ENCODE results near the gene LCN10. TPM values are rescaled to one million over a fixed set of nuclear protein-coding genes. Genes with fewer than 3 reads are reported as not detected.

LCN10 gene
- polyA plus RNA-seq, 4 donors, result 0.18 to 2.1 (median 0.90) TPM

DNA sequence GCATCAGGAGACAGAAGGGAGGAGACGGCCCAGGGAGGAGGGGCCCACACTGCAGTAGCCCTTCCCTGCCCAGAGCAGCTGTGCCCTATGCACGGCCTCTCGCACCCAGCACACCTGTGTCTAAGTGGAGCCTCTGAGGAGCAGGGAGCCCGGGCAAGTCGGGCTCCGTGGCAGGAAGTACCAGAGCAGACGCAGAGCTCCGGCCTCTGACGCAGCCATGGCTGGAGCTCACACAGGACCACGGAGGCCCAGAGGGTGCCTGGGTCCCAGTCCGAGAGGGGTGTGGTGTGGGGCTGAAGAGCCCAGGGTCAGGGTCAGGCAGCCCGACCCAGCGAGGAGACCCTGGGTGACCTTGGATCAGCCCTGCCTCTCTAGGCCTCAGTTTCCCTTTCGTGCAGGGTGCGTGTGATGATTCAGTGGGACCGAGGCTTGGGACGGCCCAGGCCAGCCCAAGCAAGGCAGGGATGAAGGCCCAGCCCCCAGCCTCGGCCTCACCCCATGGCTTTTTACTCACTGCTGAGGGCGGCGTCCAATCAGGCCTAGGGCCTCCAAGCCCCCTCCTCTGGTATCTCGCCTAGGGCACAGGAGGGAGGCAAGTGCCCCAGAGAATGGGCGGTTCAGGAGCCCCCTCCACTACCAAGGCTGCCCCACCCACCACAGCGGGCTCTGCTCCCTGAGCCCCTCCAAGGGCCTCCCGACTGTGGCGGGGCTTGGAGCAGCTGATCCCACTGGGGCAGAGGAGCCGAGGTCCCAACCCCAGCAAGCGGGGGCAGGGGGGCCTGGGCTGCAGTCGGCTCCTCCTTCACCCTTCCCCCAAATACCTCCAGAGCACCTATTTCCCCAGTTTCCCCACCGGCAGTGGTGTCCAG, 51.2 kb downstream of the LCN10 start:
- no peak for DNase-seq (ENCODE audit: low read depth in 4 of 4, low spot score in 3 of 4)

DNA sequence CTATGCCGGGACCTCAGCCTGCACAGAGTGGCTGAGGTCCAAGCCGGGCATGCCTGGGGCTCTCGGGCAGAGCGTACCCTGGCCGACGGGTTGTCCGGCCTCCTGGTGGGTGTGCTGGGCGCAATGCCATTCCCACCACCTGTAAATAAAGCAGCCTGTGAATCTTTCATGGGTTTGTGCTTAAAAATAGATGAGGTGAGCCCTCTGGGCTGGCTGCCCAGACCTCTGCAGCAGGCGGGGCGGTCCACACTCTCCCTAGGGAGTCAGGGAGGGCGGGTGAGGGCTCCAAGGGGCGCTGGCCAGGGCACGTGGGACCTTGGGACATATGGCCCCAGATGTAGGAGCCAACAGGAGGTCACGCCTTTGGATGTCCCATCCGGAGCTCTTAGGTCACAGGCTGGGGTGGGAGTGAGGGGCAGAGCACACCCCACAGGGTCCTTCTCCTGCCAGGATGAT, 51.9 kb downstream of the LCN10 start:
- DNase-seq (ENCODE audit: low read depth in 4 of 4, low spot score in 3 of 4), result no peak

DNA sequence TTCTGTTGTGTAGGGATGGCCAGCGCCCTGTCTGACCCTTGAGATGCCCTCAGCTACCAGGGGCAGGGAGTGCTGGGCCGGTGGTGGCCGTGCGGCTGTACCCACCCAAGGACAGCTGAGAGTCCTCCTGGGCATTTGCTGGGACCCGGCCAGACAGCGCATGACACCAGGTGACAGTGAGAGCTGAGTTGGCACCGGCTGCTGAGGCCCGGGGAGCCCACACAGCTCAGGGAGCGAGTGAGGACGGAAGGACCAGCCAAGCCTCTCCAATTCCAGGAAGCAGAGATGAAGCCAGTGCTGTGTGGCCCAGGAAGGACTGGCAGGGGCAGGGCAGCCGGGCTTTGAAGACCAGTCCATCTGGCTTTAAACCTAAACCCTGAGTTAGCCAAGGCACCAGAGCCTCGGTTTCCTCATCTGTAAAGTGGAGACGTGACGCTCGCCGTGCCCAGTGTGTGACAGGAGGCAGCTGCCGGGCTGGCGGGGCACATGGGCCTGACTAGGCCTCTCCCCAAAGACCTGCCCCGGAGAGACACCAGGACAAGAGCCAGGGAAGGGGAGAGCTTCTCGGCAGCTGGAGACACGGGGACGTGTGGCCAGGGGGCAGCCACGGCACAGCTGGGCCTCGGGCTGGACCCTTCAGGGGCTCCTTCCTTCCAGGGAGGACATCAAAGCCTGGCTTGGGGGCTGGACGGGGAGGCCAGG, 52.5 kb downstream of the LCN10 start:
- no peak for DNase-seq (ENCODE audit: low read depth in 4 of 4, low spot score in 3 of 4)

DNA sequence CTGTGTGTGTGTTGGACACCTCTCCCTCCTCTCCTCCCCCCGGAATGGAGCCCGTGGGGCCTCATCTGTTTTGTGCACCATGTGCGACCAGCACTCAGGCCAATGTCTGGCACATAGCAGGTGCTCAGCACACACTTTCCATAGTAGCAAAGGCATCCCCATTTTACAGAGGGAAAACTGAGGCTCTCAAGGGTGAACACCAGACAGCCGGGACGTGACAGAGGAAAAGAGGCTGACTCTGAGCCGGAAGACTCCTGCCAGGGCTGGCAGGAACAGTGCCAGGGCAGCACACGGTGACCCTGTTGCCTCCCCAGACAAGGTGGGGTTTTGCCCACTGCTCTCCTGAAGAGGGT, 53.7 kb downstream of the LCN10 start:
- no peak for DNase-seq (ENCODE audit: low read depth in 4 of 4, low spot score in 3 of 4)

DNA sequence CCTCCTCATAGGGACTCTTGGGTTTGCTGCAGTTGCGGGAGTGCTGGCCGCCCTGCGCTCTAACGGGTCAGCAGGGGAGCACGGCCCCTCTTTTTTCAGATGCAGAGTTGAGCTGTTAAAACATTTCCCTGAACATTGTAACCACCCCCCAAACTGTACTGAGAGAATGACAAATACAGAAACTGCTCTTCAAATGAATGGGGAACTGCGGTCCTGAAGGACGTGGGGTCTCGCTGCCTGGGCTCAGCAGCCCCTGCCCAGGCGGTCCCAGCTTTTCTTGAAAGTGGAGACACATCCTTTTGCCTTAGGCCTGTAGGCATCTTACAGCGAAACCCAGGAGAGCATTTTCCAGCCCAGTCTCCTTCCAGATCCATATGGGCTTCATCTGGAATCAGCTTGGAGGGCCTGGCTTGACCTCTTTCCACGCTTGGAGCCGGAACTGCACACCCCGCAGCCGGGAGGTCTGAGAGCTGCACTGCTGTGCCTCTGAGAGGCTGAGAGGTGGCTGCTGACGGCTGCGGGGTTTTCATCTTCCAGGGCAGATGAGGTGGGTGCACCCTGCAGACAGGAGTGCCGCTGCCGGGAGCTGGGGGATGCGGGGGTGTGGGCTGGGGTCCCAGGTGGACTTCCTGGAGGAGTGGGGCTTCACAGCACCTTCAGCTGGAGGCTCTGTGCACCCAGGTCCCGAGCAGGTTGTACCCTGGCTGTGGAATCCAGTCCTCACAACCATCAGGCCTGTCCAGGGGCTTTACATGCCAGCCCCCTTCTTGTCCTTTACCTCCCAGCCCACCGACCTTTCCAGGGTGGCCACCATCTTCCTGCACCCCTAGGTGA, 54.2 kb downstream of the LCN10 start:
- DNase-seq (ENCODE audit: low read depth in 4 of 4, low spot score in 3 of 4), result no peak

Other genes starting within 250 kb of the LCN10 start
- gene NOTCH1, start 196.9 kb downstream of the LCN10 start, polyA plus RNA-seq (ENCODE audit: insufficient read length in 4 of 4), result 10 to 100 TPM; 15.8 to 39.3 (median 25.7) TPM
- gene EGFL7, start 80.0 kb downstream of the LCN10 start, polyA plus RNA-seq (ENCODE audit: insufficient read length in 4 of 4), result 10 to 100 TPM; 29.0 to 79.5 (median 44.5) TPM
- 10 to 100 TPM; 15.3 to 53.8 (median 36.4) TPM for gene AGPAT2, start 55.5 kb downstream of the LCN10 start, polyA plus RNA-seq (ENCODE audit: insufficient read length in 4 of 4)
- 10 to 100 TPM; 23.3 to 40.4 (median 27.4) TPM for gene DIPK1B, start 30.4 kb downstream of the LCN10 start, polyA plus RNA-seq (ENCODE audit: insufficient read length in 4 of 4)
- not detected for gene LCN6, start 5.6 kb upstream of the LCN10 start, polyA plus RNA-seq (ENCODE audit: insufficient read length in 4 of 4)
- under 1 TPM; 0.10 to 0.50 (median 0.20) TPM for gene LCN8, start 15.3 kb upstream of the LCN10 start, polyA plus RNA-seq (ENCODE audit: insufficient read length in 4 of 4)
- under 1 TPM in 3 of 4 donors, not detected in 1; 0.06 to 0.14 (median 0.07) TPM for gene LCN15, start 21.6 kb upstream of the LCN10 start, polyA plus RNA-seq (ENCODE audit: insufficient read length in 4 of 4)
- gene TMEM141, start 48.4 kb upstream of the LCN10 start, polyA plus RNA-seq (ENCODE audit: insufficient read length in 4 of 4), result 10 to 100 TPM; 35.6 to 86.2 (median 64.2) TPM
- gene CCDC183, start 53.4 kb upstream of the LCN10 start, polyA plus RNA-seq (ENCODE audit: insufficient read length in 4 of 4), result 1 to 10 TPM; 2.5 to 6.5 (median 4.9) TPM
- 10 to 100 TPM; 39.9 to 78.9 (median 60.1) TPM for gene RABL6, start 65.0 kb upstream of the LCN10 start, polyA plus RNA-seq (ENCODE audit: insufficient read length in 4 of 4)
- 1 to 10 TPM in 2 of 4 donors, under 1 TPM in 2; 0.46 to 1.7 (median 0.97) TPM for gene AJM1, start 99.5 kb upstream of the LCN10 start, polyA plus RNA-seq (ENCODE audit: insufficient read length in 4 of 4)
- 100 to 1,000 TPM in 1 of 4 donors, 10 to 100 TPM in 3; 71.8 to 120 (median 83.5) TPM for gene PHPT1, start 106.5 kb upstream of the LCN10 start, polyA plus RNA-seq (ENCODE audit: insufficient read length in 4 of 4)
- 10 to 100 TPM in 1 of 4 donors, 1 to 10 TPM in 3; 4.7 to 11.6 (median 6.3) TPM for gene MAMDC4, start 109.4 kb upstream of the LCN10 start, polyA plus RNA-seq (ENCODE audit: insufficient read length in 4 of 4)
- gene EDF1, start 123.4 kb upstream of the LCN10 start, polyA plus RNA-seq (ENCODE audit: insufficient read length in 4 of 4), result 100 to 1,000 TPM; 266 to 396 (median 335) TPM
- 10 to 100 TPM in 3 of 4 donors, 1 to 10 TPM in 1; 6.4 to 16.3 (median 13.3) TPM for gene TRAF2, start 143.6 kb upstream of the LCN10 start, polyA plus RNA-seq (ENCODE audit: insufficient read length in 4 of 4)
- gene FBXW5, start 201.8 kb upstream of the LCN10 start, polyA plus RNA-seq (ENCODE audit: insufficient read length in 4 of 4), result 10 to 100 TPM; 34.7 to 67.2 (median 37.2) TPM
- gene C8G, start 202.3 kb upstream of the LCN10 start, polyA plus RNA-seq (ENCODE audit: insufficient read length in 4 of 4), result 1 to 10 TPM in 1 of 4 donors, under 1 TPM in 3; 0.26 to 1.1 (median 0.52) TPM
- gene LCN12, start 209.3 kb upstream of the LCN10 start, polyA plus RNA-seq (ENCODE audit: insufficient read length in 4 of 4), result 10 to 100 TPM in 3 of 4 donors, 1 to 10 TPM in 1; 1.4 to 54.6 (median 23.8) TPM
- gene PTGDS, start 234.6 kb upstream of the LCN10 start, polyA plus RNA-seq (ENCODE audit: insufficient read length in 4 of 4), result 10 to 100 TPM in 3 of 4 donors, 1 to 10 TPM in 1; 3.8 to 66.7 (median 27.7) TPM
- under 1 TPM in 3 of 4 donors, not detected in 1; 0.11 to 0.45 (median 0.13) TPM for gene LCNL1, start 240.1 kb upstream of the LCN10 start, polyA plus RNA-seq (ENCODE audit: insufficient read length in 4 of 4)
- 10 to 100 TPM; 22.4 to 46.5 (median 28.3) TPM for gene PAXX, start 249.5 kb upstream of the LCN10 start, polyA plus RNA-seq (ENCODE audit: insufficient read length in 4 of 4)

All from left renal pelvis (tissue), 4 donors.